Left ventricle myocardium inferior (tissue), 1 donor: ENCODE results near the gene IRF4. TPM values are rescaled to one million over a fixed set of nuclear protein-coding genes. Genes with fewer than 3 reads are reported as not detected.

Experiments used
- DNase-seq: peaks from one replicate; pipeline ENCODE4 v3.0.0-alpha.2; 2020
- H3K27ac ChIP-seq: fragments of 200-600 bp; replicated peaks from 2 replicates; pipeline ENCODE4 v1.8.0; 2021
- H3K27me3 ChIP-seq: fragments of 200-600 bp; 2 replicates; pipeline ENCODE4 v1.8.0; 2021; ENCODE audit warnings: low read depth
- H3K36me3 ChIP-seq: fragments of 200-600 bp; 2 replicates; pipeline ENCODE4 v1.8.0; 2021
- H3K4me1 ChIP-seq: fragments of 200-600 bp; 2 replicates; pipeline ENCODE4 v1.8.0; 2021
- H3K4me3 ChIP-seq: fragments of 200-600 bp; 2 replicates; pipeline ENCODE4 v1.8.0; 2021; ENCODE audit warnings: mild to moderate bottlenecking, moderate library complexity
- H3K9me3 ChIP-seq: fragments of 200-600 bp; replicated peaks from 2 replicates; pipeline ENCODE4 v1.8.0; 2021
- CTCF ChIP-seq: fragments of 200-600 bp; IDR thresholded peaks from 2 replicates; pipeline ENCODE4 v1.8.0; 2021; ENCODE audit warnings: antibody characterized with exemption, mild to moderate bottlenecking, borderline replicate concordance
- intact Hi-C: fragments of 100-400 bp; cut with micrococcal nuclease; formaldehyde crosslinking; loops from one replicate; pipeline ENCODE4 v1.11.0; 2022
- total RNA-seq: library from RNA; stranded (reverse); fragmentation: NEBNext Ultra II Directional; extraction: Animal tissue kit (Norgen Biotek cat#: 25700); gene quantifications from one replicate; pipeline ENCODE4 v1.2.1, GENCODE V29; 2021
- donor health status: DM: no; HTN: yes; CAD: no; lungs with severe emphysema.

Gene IRF4
- total RNA-seq, 1 donor from 2014 or later = 0.22 TPM

DNA sequence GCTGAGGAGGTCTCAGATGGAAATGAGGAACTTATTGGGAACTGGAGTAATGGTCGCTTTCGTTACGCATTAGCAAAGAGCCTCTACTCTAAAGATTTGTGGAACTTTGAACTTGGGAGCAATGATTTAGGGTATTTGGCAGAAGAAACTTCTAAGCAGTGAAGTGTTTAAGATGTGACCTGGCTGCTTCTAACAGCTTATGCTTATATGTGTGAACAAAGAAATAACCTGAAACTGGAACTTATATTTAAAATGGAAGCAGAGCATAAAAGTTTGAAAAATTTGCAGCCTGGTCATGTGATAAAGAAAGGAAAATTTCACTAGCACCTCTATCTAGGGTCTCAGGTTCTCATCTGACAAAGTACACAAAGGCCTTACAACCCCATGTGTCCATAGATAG, 23.5 kb downstream of the IRF4 start:
- Histone ChIP-seq H3K4me1 (no peaks in the 10 kb centered on the region), H3K9me3 (peaks cover 25% of the 10 kb centered on the region), H3K27me3 (peaks cover 45% of the 10 kb centered on the region), H3K36me3 (no peaks in the 10 kb centered on the region), H3K4me3 (no peak overlapping the region), H3K27ac (no peak overlapping the region)
- intact Hi-C loops = no loop called here
- DNase-seq = no peak
- no peak for TF ChIP-seq CTCF

DNA sequence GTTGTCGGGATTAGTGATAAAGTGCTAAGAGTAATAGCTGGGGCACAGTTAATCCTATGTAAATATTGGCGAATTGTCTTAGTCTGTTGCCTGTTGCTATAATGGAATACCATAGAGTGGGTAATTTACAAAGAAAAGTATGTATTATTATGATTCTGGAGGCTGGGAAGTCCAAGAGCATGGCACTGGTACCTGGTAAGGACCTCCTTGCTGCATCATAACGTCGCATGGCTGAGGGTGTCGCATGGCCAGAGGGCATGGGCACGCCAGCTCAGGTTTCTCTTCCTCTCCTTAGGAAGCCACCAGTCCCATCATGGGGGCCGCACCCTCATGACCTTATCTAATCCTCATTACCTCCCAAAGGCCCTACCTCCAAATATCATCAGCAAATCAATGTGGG, 29.7 kb downstream of the IRF4 start:
- Histone ChIP-seq H3K9me3 (peaks cover 14% of the 10 kb centered on the region), H3K27me3 (peaks cover 9% of the 10 kb centered on the region), H3K36me3 (no peaks in the 10 kb centered on the region), H3K27ac (no peak overlapping the region), H3K4me3 (no peak overlapping the region), H3K4me1 (no peaks in the 10 kb centered on the region)
- TF ChIP-seq CTCF = no peak
- DNase-seq = no peak
- intact Hi-C loops = no loop called here

- Histone ChIP-seq H3K4me1 (no peaks in the 10 kb centered on the region), H3K9me3 (peaks cover 10% of the 10 kb centered on the region), H3K4me3 (no peak overlapping the region), H3K27me3 (peaks cover 17% of the 10 kb centered on the region), H3K36me3 (no peaks in the 10 kb centered on the region), H3K27ac (no peak overlapping the region)
- intact Hi-C loops = no loop called here
- no peak for TF ChIP-seq CTCF
- no peak for DNase-seq
These were observed 31.0 kb downstream of the IRF4 start for GRCh38 chr6:422433-423054.

DNA sequence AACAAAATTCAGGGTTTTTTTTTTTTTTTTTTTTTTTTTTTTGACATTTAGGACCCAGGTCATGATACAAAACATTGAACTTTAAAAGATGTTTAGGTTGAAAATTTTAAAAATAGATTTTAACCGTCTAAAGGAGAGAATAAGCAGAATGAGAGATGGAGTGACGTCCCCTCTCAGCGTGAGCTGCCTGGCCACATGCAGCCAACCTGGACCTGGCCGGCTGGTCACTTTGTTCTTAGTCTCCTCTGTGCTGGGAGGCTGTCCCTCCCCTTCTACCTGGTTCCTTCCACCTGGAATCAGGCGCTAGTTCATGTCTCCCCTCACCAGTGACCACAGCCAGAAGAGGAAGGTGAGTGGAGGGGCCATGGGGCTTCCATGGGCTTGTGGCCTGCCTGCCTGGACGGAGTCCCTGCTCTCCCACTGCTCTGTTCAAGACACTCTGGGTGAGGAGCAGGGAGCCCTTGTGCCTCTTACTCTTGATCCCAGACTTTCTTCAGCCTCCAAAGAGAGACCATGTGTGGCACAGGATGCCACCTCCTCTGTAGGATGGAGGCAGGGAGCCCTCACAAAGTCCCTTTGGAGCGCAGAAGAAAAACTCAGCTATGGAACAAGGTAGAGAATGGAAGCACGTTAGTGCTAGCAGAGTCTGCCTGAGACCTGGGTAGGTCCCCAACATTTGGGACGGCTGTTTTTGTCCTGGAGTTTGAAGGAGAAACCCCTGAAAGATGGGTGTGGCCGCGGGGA, 31.7 kb downstream of the IRF4 start:
- no peak for DNase-seq
- no peak for TF ChIP-seq CTCF
- no peaks in the 10 kb centered on the region for H3K4me1 ChIP-seq
- H3K4me3 ChIP-seq = no peak overlapping the region
- H3K36me3 ChIP-seq = no peaks in the 10 kb centered on the region
- intact Hi-C loops = no loop called here
- H3K27ac ChIP-seq = no peak overlapping the region
- peaks cover 20% of the 10 kb centered on the region for H3K27me3 ChIP-seq
- H3K9me3 ChIP-seq = peaks cover 10% of the 10 kb centered on the region

- Histone ChIP-seq H3K36me3 (no peaks in the 10 kb centered on the region), H3K4me1 (no peaks in the 10 kb centered on the region), H3K4me3 (no peak overlapping the region), H3K9me3 (peaks cover 10% of the 10 kb centered on the region), H3K27ac (no peak overlapping the region), H3K27me3 (peaks cover 25% of the 10 kb centered on the region)
- intact Hi-C loops = no loop called here
- TF ChIP-seq CTCF = no peak
- no peak for DNase-seq
These were observed 32.3 kb downstream of the IRF4 start for GRCh38 chr6:423799-424345.
